ENCODE measurements around the gene GOLGA7B. TPM values are rescaled to one million over a fixed set of nuclear protein-coding genes. Genes with fewer than 3 reads are reported as not detected.

GOLGA7B gene
- polyA plus RNA-seq, 1 of the 3 experiments (the other 2 are of a cell fraction): 0.03 TPM

GRCh38 chr10:97821308-97822038 is 28.2 kb upstream of the GOLGA7B start:
- WGBS (ENCODE audit: low lambda C conversion rate): 67% methylated on average over 9 of the region's 9 CpGs
- Histone ChIP-seq H3K27ac (ENCODE audit: low read depth in 2 of 2, low read length in 1 of 2) (no peak overlapping the region), H3K9me2 (no peaks in the 10 kb centered on the region), H3K4me3 (ENCODE audit: low read depth in 2 of 2, low read length in 1 of 2) (no peak overlapping the region), H4K20me1 (ENCODE audit: insufficient read depth) (no peaks in the 10 kb centered on the region), H3K79me2 (ENCODE audit: insufficient read depth) (no peaks in the 10 kb centered on the region), H3K36me3 (replicated peaks in 1 of 2; ENCODE audit: control insufficient read depth in 1 of 2, insufficient read depth in 2 of 2, low read length in 1 of 2) (no peaks in the 10 kb centered on the region), H3K9me3 (no peaks in the 10 kb centered on the region), H3K4me2 (no peak overlapping the region), H3K9ac (no peak overlapping the region), H3K4me1 (ENCODE audit: control insufficient read depth in 1 of 2, insufficient read depth in 2 of 2, low read depth in 1 of 2, low read length in 1 of 2) (peaks cover 0 to 4% of the 10 kb centered on the region in 2 experiments; a peak in 1 of 4 replicates), H2AFZ (ENCODE audit: low read depth) (no peak overlapping the region), H3F3A (replicated peaks; ENCODE audit: insufficient read depth) (no peaks in the 10 kb centered on the region), H3K27me3 (ENCODE audit: insufficient read depth) (peaks cover 17% of the 10 kb centered on the region)
- TF ChIP-seq RFX5 (IDR thresholded peaks at IDR 0.05; ENCODE audit: low read length) (no peak), TEAD4 (IDR thresholded peaks at IDR 0.05; ENCODE audit: borderline replicate concordance, insufficient read depth) (no peak), EZH2phosphoT487 (IDR thresholded peaks at IDR 0.05; ENCODE audit: borderline replicate concordance, low read depth) (no peak), REST (IDR thresholded peaks at IDR 0.05; ENCODE audit: low read depth, low read length) (no peak), NFIC (IDR thresholded peaks at IDR 0.05; ENCODE audit: borderline replicate concordance) (no peak), YY1 (IDR thresholded peaks at IDR 0.05; ENCODE audit: low read depth) (no peak), SIN3A (IDR thresholded peaks at IDR 0.05; ENCODE audit: borderline replicate concordance, low read depth, low read length) (no peak), PBX3 (IDR thresholded peaks at IDR 0.05) (no peak), CTCF (IDR thresholded peaks at IDR 0.05) (no peak), NRF1 (IDR thresholded peaks at IDR 0.05; ENCODE audit: low read depth, low read length) (no peak), FOXJ3 (CRISPR knock-in tag; IDR thresholded peaks at IDR 0.05) (no peak), GABPA (IDR thresholded peaks at IDR 0.05; ENCODE audit: low read depth) (no peak), SMC3 (IDR thresholded peaks at IDR 0.05; ENCODE audit: low read depth, low read length) (no peak), RXRA (IDR thresholded peaks at IDR 0.05; ENCODE audit: borderline replicate concordance, low read depth) (no peak), FOSL2 (IDR thresholded peaks at IDR 0.05; ENCODE audit: borderline replicate concordance, low read depth) (no peak), TCF12 (IDR thresholded peaks at IDR 0.05) (no peak), JUND (IDR thresholded peaks at IDR 0.05) (no peak)
- DNase-seq: no peak
- POLR2A ChIA-PET: no interaction called here
- CTCF ChIA-PET: interaction anchor here (1.0 to 3.1 kb wide), 6 partner anchors 24 to 224 kb away, joined by 3 to 14 read pairs (median 3); no protein-coding TSS in a partner anchor

Measured in SK-N-SH (cell line).